Naive B cell (primary cell): ENCODE results near the gene KAT2B. TPM values are rescaled to one million over a fixed set of nuclear protein-coding genes. Genes with fewer than 3 reads are reported as not detected.

ENCODE experiments used
- ATAC-seq, 2 donors: fragments of 150-1000 bp; cut with Tn5 transposase; 2 replicates each; pipeline ENCODE4 v1.10.0; 2021; ENCODE audit warnings: low read depth in 2 of 2, mild to moderate bottlenecking in 2 of 2, moderate library complexity in 2 of 2
- DNase-seq: peaks from one replicate; pipeline ENCODE4 v3.0.0; 2022
- H3K27ac Mint-ChIP-seq, 6 donors: one replicate each; pipeline ENCODE4 v1.8.0; 2020 to 2022; ENCODE audit warnings: mild to moderate bottlenecking in 6 of 6, mixed read lengths in 6 of 6, moderate library complexity in 5 of 6, inconsistent platforms in 2 of 6
- H3K27me3 Mint-ChIP-seq, 3 donors: one replicate each; pipeline ENCODE4 v1.8.0; 2021 to 2022; ENCODE audit warnings: mixed read lengths in 3 of 3, mild to moderate bottlenecking in 1 of 3
- H3K36me3 Mint-ChIP-seq, 2 donors: one replicate each; pipeline ENCODE4 v1.8.0; 2020 to 2022; ENCODE audit warnings: mixed read lengths in 2 of 2, inconsistent platforms in 1 of 2, mild to moderate bottlenecking in 1 of 2
- H3K4me1 Mint-ChIP-seq, 3 donors: one replicate each; pipeline ENCODE4 v1.8.0; 2020 to 2022; ENCODE audit warnings: mixed read lengths in 3 of 3, inconsistent platforms in 1 of 3, mild to moderate bottlenecking in 1 of 3, moderate library complexity in 1 of 3
- H3K4me3 Mint-ChIP-seq, 8 donors: one replicate each; pipeline ENCODE4 v1.8.0; 2020 to 2022; ENCODE audit warnings: mild to moderate bottlenecking in 8 of 8, mixed read lengths in 8 of 8, moderate library complexity in 8 of 8, inconsistent platforms in 2 of 8
- H3K9me3 Mint-ChIP-seq, 7 donors: one replicate each; pipeline ENCODE4 v1.8.0; 2020 to 2022; ENCODE audit warnings: mixed read lengths in 7 of 7, mild to moderate bottlenecking in 5 of 7, inconsistent platforms in 2 of 7, moderate library complexity in 1 of 7
- polyA plus RNA-seq, 6 donors: library from polyadenylated mRNA; unstranded; fragments of 300-500 nt; fragmentation: Illumina TruSeq; gene quantifications; one replicate each; pipeline ENCODE4 v1.2.3, GENCODE V29; 2021; ENCODE audit warnings: low read depth in 6 of 6

The KAT2B gene
- polyA plus RNA-seq, 6 donors from 2014 or later, result 3.5 to 9.2 (median 4.9) TPM

DNA sequence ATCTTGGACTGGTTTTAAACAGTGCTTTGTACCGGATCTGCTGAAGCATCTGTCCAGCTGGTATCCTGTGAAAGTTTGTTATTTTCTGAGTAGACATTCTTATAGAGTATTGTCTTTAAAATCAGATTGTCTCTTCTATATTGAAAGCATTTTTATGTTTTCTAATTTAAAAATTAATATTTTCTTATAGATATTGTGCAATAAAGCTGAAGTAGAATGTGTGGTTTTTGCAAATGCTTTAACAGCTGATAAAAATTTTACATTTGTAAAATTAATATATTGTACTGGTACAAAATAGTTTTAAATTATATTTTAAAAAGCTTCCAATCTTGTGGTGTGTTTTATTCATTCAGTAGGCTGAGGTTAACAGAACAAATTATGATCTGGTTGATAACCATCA lies 113.8 kb downstream of the KAT2B start:
- H3K27me3 Mint-ChIP-seq, result no peaks in the 10 kb centered on the region
- ATAC-seq, result no peak
- H3K27ac Mint-ChIP-seq, result no peak overlapping the region
- no peaks in the 10 kb centered on the region for H3K9me3 Mint-ChIP-seq
- no peak for DNase-seq
- H3K4me3 Mint-ChIP-seq, result no peak overlapping the region
- peaks cover 0 to 18% of the 10 kb centered on the region in 2 donors for H3K36me3 Mint-ChIP-seq
- H3K4me1 Mint-ChIP-seq, result peaks cover 0 to 6% (median 0%) of the 10 kb centered on the region in 3 donors

DNA sequence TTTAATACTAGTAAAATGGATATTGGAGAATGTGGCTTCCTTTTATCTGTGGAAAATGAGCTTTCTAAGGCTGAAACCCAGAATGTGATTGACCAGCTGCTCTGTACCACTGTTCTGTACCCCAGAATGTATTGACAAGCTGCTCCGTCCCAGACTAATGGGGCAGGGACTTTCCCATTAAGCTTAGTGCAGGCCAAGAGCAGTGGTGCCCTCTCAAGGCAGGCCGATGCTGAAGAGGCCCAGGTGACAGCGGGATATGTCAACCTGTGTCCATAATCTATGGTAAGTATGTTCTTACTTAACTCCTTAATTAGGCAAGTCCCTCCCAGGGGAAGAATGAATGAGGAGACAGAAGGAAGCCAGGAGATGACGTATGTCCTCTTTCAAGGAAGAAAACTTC lies 114.7 kb downstream of the KAT2B start:
- peaks cover 5 to 10% (median 6%) of the 10 kb centered on the region in 3 donors for H3K4me1 Mint-ChIP-seq
- H3K36me3 Mint-ChIP-seq, result peaks cover 0 to 15% of the 10 kb centered on the region in 2 donors
- H3K27me3 Mint-ChIP-seq, result no peaks in the 10 kb centered on the region
- DNase-seq (no peak), ATAC-seq (no peak)
- no peaks in the 10 kb centered on the region for H3K9me3 Mint-ChIP-seq
- peak overlapping the region in 3 of 6 donors; percentile 18 to 37 (median 18) for H3K27ac Mint-ChIP-seq
- H3K4me3 Mint-ChIP-seq, result no peak overlapping the region

DNA sequence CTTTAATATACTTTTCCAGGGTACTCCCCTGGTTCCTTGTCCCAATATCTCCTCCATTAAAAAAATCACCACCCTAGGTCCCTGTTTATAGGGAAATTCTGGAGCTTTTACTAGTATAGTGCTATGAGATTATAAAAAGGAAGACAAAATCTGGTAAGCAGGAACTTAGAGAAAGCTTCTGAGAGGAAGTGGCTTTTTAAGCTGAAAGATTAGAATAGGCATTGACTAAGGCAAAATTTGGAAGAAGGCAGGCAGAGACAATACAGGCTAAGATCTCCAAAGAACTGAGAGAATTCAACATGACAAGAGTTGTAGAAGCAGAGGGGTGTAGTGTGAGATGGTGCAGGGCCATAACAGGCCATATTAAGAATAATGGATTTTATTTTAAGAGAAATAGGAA lies 120.0 kb downstream of the KAT2B start:
- no peaks in the 10 kb centered on the region for H3K36me3 Mint-ChIP-seq

DNA sequence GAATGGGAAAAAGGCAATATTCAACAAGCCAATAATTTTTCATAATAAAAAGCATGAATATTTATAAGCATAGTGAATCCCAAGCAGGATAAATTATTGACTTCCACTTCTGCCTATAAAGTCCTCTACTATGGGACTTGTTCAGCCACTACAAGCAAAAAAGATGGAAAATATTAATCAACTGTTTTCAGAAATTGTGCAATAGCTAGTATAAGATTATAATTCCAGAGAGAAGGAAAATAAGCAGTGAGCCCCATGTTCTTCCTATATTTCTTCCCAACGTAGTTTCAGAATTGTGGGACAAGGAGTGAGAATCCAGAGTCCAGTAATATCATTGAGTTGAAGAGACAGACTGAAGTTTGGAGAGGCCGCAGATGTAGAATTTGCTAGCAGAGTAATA lies 121.5 kb downstream of the KAT2B start:
- no peaks in the 10 kb centered on the region for H3K27me3 Mint-ChIP-seq
- ATAC-seq, result no peak
- peaks cover 0 to 7% of the 10 kb centered on the region in 2 donors for H3K36me3 Mint-ChIP-seq
- peak overlapping the region in 2 of 6 donors; percentile 2 to 5 for H3K27ac Mint-ChIP-seq
- no peak for DNase-seq
- H3K9me3 Mint-ChIP-seq, result no peaks in the 10 kb centered on the region
- peaks cover 32 to 49% (median 47%) of the 10 kb centered on the region in 3 donors for H3K4me1 Mint-ChIP-seq
- H3K4me3 Mint-ChIP-seq, result no peak overlapping the region

More for the DNA sequence above, 120.0 kb downstream of the KAT2B start:
- Mint-ChIP-seq H3K4me1 (peaks cover 28 to 42% (median 39%) of the 10 kb centered on the region in 3 donors), H3K27me3 (no peaks in the 10 kb centered on the region), H3K4me3 (peak overlapping the region in 7 of 8 donors; percentile 2 to 78 (median 53)), H3K9me3 (no peaks in the 10 kb centered on the region), H3K27ac (peak overlapping the region; percentile 4 to 95 (median 36))
- peak; percentile 48 to 55 for ATAC-seq
- peak; percentile 7 for DNase-seq

DNA sequence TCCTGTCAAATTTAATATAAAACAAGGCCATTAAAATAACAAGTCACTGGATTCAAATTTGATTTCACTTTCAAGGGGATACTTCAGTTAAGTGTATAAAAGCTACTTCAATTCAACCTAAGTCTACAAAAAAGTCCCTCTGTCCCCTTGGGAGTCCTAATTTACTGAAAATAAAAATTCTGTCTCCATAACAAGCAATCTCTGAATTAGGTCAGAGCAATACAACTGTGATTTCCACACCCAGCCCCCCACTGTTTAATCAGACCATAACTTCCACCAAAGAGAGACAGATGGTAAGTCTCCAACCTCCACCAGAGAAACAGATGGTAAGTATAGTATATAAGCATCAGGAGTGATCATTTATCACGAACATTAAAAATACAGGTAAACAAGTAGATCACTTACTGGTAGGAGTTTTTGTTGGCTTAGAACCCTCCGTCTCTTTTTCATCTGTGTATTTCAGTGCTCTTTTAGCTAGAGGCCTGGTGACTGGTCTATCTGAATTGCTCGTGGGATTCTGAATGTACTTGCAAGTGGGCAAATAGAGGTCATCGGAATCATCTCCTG lies 133.7 kb downstream of the KAT2B start:
- no peaks in the 10 kb centered on the region for H3K27me3 Mint-ChIP-seq
- H3K4me3 Mint-ChIP-seq, result no peak overlapping the region
- DNase-seq (no peak), ATAC-seq (peak; percentile 35 to 57)
- peaks cover 15 to 30% of the 10 kb centered on the region in 2 donors for H3K36me3 Mint-ChIP-seq
- peaks cover 0 to 2% (median 0%) of the 10 kb centered on the region in 7 donors for H3K9me3 Mint-ChIP-seq
- H3K27ac Mint-ChIP-seq, result peak overlapping the region in 3 of 6 donors; percentile 7 to 76 (median 68)
- H3K4me1 Mint-ChIP-seq, result peaks cover 0 to 7% (median 4%) of the 10 kb centered on the region in 3 donors

DNA sequence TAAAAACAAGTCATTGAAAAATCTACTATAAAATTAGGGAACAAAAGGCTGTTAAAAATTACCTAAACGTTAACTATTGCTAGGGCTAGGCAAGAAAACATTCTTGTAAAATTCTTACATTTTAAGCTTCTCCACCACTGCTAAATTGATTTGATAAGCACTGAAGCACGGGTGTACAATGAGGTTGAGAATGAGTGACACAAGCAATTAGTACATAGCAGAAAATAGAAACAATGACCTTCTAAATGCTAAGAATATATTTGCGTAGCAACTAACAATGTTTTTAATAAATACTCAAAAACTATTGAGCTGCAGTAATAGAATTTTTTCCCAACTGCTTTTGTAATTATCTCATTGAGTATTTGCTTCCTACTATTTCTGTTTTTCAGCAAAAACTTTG lies 141.0 kb downstream of the KAT2B start:
- no peaks in the 10 kb centered on the region for H3K27me3 Mint-ChIP-seq
- peaks cover 12 to 24% of the 10 kb centered on the region in 2 donors for H3K36me3 Mint-ChIP-seq
- H3K9me3 Mint-ChIP-seq, result peaks cover 0 to 2% (median 0%) of the 10 kb centered on the region in 7 donors
- no peak overlapping the region for H3K27ac Mint-ChIP-seq
- H3K4me1 Mint-ChIP-seq, result peaks cover 0 to 9% (median 5%) of the 10 kb centered on the region in 3 donors
- ATAC-seq (no peak), DNase-seq (no peak)
- H3K4me3 Mint-ChIP-seq, result no peak overlapping the region

DNA sequence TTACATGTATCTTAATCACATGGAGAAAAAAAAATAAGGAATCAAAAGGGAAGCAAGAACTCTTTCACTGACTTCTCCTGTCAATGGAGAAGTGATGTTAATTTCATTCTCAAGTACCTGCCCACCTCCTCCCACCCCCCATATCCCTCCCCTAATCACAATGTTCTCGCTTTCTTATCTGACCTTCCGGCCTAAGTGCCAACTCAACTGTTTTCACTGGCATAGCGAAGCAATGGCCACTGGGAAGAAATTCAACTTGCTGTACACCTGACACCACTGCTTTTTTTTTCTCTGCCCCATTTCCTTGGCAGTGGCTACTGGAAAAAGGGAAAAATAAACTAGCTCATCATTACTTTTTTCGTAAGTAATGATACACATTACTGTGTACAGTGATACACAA lies 142.0 kb downstream of the KAT2B start:
- ATAC-seq, result no peak
- H3K27ac Mint-ChIP-seq, result peak overlapping the region in 1 of 6 donors; percentile 75
- no peak for DNase-seq
- peaks cover 0 to 2% (median 0%) of the 10 kb centered on the region in 7 donors for H3K9me3 Mint-ChIP-seq
- peaks cover 0 to 9% (median 5%) of the 10 kb centered on the region in 3 donors for H3K4me1 Mint-ChIP-seq
- peak overlapping the region in 1 of 8 donors; percentile 8 for H3K4me3 Mint-ChIP-seq
- H3K36me3 Mint-ChIP-seq, result peaks cover 12 to 24% of the 10 kb centered on the region in 2 donors
- H3K27me3 Mint-ChIP-seq, result no peaks in the 10 kb centered on the region

DNA sequence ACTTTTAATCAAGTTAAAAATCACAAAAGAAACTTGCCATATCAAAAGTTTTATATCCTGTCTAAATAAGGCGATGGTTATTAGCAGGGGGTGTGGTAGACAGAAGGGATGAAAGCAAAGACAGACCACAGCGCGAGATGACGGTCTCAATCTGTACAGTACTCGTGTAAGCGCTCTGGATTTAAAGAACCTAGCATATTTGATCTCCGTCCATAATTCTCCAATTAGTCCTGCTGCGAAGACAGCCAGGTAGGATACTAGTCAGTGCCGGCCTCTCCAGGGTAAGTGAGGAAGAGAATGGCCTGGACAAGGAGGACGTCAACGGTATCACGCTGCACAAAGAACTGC lies 145.1 kb downstream of the KAT2B start:
- no peak for ATAC-seq
- Mint-ChIP-seq H3K4me1 (peaks cover 0 to 11% (median 0%) of the 10 kb centered on the region in 3 donors), H3K27ac (no peak overlapping the region), H3K27me3 (no peaks in the 10 kb centered on the region), H3K4me3 (no peak overlapping the region), H3K9me3 (no peaks in the 10 kb centered on the region), H3K36me3 (peaks cover 0 to 4% of the 10 kb centered on the region in 2 donors)
- no peak for DNase-seq

DNA sequence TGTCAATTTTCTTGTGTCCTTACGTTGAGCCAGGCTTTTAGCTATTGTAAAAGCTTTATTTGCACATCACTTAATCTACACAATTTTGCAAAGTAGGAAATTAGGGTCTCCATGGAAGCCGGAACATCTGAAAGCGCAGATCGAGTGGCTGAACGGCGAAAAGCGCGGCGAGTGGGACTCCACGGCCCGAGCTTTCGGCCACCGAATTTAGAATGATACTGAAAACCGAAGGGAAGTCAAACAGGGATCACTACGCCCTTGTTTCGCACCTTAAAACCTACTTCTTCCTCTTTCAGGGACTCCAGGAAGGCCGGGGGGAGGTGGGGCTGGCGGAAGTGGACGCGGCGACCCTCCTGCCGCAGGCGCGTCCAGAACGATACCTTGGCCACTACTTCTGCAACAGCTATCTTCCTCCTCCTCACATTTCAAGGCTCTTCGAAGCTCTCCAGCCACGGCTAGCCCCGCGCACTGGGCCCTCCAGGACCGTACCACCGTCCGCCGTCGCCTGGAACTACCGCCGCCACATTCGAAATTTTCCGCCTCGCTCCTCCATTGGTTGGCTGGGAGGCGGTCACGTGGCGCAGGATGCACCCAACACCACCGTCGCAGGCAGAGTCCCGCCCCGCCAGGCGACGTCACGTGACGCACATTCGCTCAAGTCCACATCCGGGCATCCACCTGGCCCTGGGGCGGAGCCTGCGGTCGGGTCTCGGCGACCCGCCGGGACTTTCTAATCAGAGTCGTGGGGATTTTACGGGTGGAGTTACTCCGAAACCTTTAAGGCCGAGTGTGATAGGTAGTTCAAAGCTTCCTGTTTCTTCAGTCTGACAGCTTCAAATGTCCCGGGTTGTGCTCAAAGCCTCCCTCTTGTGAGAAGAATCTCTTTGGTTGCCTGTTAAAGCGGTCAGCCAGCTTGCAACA lies 145.7 kb downstream of the KAT2B start, which contains the start of gene SGO1:
Gene SGO1 (minus strand): TSS at position 528 of the 921 bp plus-strand sequence. CDS start 2,179 bp downstream, outside the sequence.
- peak; percentile 87 to 91 for ATAC-seq
- Mint-ChIP-seq H3K9me3 (no peaks in the 10 kb centered on the region), H3K27ac (no peak within 1 kb of the TSS), H3K4me1 (peaks cover 0 to 11% (median 0%) of the 10 kb centered on the region in 3 donors), H3K4me3 (no peak within 1 kb of the TSS), H3K27me3 (no peaks in the 10 kb centered on the region), H3K36me3 (no peaks in the 10 kb centered on the region)
- peak; percentile 100 for DNase-seq

DNA sequence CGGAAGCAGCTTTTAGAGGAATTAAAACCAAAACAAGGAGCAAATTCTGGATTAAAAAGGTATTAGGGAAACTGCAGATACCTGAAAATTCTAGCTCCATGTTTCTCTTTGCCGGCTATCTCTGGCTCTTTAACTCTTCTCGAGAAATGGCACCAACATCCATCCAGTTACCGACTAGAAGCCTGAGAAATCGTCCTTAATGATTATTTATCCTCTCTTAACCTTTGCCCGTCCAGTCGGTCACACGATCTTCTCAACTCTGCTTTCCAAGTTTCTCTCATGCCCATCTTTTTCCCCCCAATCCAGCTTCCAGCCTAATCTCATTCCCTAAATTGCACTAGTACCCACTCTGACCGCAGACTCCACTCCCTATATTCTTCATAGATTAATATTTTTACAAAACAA lies 146.4 kb downstream of the KAT2B start:
- Mint-ChIP-seq H3K36me3 (no peaks in the 10 kb centered on the region), H3K9me3 (no peaks in the 10 kb centered on the region), H3K4me3 (no peak overlapping the region), H3K27ac (no peak overlapping the region), H3K4me1 (peaks cover 0 to 11% (median 0%) of the 10 kb centered on the region in 3 donors), H3K27me3 (no peaks in the 10 kb centered on the region)
- no peak for ATAC-seq
- DNase-seq, result no peak

DNA sequence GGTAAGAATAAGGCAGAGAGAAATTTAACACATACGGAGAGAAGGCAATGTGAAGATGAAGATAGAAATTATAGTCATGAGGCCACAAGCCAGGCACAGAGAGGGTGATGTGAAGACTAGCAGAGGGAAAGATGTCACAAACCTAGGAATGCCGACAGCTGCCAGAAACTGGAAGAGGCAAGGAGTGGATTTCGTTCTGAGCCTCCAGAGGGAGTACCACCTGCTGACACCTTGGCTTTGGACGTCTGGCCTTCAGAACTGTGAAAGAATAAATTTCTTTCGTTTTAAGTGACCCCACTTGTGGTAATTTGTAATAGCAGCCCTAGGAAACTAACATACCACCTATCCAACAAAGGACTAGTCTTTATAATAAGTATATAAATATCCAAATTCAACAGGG lies 150.7 kb downstream of the KAT2B start:
- ATAC-seq, result no peak
- no peak for DNase-seq
- Mint-ChIP-seq H3K27ac (peak overlapping the region in 1 of 6 donors; percentile 91), H3K4me1 (peaks cover 0 to 6% (median 0%) of the 10 kb centered on the region in 3 donors), H3K36me3 (no peaks in the 10 kb centered on the region), H3K27me3 (no peaks in the 10 kb centered on the region), H3K4me3 (no peak overlapping the region), H3K9me3 (no peaks in the 10 kb centered on the region)

DNA sequence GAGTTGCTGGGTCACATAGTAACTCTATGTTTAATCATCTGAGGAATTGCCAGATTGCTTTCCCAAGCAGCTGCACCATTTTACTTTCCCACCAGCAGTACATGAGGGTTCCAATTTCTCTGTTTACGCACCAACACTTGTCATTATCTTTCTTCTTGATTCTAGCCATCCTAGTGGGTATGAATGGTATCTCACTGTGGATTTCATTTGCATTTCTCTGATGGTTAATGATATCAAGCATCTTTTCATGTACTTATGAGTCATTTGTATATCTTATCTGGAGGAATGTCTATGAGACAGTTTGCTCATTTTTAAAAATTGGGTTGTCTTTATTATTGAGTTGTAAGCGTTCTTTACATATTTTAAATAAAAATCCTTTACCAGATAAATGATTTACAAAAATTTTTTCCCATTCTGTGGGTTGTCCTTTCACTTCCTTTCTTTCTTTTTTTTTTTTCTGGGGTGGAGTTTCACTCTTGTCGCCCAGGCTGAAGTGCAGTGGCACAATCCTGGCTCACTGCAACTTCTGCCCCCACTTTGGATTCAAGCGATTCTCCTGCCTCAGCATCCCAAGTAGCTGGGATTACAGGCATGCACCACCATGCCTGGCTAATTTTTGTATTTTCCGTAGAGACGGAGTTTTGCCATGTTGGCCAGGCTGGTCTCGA lies 154.7 kb downstream of the KAT2B start:
- Mint-ChIP-seq H3K4me1 (peaks cover 0 to 3% (median 0%) of the 10 kb centered on the region in 3 donors), H3K9me3 (no peaks in the 10 kb centered on the region), H3K27ac (no peak overlapping the region), H3K36me3 (peaks cover 0 to 5% of the 10 kb centered on the region in 2 donors), H3K27me3 (no peaks in the 10 kb centered on the region), H3K4me3 (no peak overlapping the region)
- DNase-seq, result no peak
- ATAC-seq, result no peak

DNA sequence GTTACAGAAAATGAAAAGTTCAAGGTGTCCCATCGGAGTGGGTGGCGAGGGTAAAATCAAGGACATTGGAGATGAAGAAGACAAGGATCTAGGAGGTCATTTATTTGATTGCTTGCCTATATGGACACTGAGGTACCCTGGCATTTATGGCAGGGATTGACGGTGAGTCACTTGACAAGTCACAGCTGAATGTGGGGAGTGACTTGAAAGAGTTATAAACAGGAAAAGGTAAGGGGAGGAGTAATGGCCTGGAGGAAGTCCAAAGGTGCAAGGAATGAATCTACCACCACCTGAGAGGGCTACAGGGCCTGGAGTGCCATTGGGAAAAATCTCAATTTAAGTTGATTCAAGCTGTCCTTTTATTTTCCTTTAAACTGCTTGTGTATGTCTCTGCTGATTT lies 157.5 kb downstream of the KAT2B start:
- Mint-ChIP-seq H3K4me3 (no peak overlapping the region), H3K4me1 (peaks cover 3 to 7% (median 5%) of the 10 kb centered on the region in 3 donors), H3K36me3 (peaks cover 0 to 5% of the 10 kb centered on the region in 2 donors), H3K27ac (peak overlapping the region in 1 of 6 donors; percentile 70), H3K9me3 (no peaks in the 10 kb centered on the region), H3K27me3 (no peaks in the 10 kb centered on the region)
- ATAC-seq (no peak), DNase-seq (no peak)
